ENCODE results near the gene PEDS1.

DNA sequence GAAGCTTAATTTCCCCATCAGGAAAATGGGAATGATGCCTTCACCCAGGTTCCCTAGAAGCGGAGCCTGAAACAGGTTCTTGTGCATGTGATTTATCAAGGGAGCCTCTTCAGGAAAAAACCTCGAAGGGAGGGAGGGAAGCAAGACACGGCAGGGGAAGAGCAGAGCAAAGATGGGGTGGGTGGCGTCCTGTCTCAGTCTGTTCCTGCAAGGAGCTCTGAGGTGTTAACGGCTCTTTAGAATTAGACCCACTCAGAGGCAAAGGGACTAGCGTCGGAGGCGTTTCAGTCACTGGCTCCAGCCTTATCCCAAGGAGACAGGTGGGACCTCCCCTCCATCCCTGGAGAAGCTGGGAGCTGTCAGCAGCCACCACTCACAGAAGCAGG is 25.0 kb downstream of the PEDS1 start:
- TF ChIP-seq REST (IDR thresholded peaks at IDR 0.05; ENCODE audit: borderline replicate concordance) (no peak), MXI1 (conservative IDR thresholded peaks at IDR 0.05; ENCODE audit: poor library complexity, severe bottlenecking) (no peak), POLR2AphosphoS5 (IDR thresholded peaks at IDR 0.05) (no peak), RAD21 (conservative IDR thresholded peaks at IDR 0.05) (no peak), EZH2 (IDR thresholded peaks at IDR 0.05; ENCODE audit: borderline replicate concordance, insufficient read depth, low read length, poor library complexity, severe bottlenecking) (no peak)
- TF ChIP-seq, protein P1, sequence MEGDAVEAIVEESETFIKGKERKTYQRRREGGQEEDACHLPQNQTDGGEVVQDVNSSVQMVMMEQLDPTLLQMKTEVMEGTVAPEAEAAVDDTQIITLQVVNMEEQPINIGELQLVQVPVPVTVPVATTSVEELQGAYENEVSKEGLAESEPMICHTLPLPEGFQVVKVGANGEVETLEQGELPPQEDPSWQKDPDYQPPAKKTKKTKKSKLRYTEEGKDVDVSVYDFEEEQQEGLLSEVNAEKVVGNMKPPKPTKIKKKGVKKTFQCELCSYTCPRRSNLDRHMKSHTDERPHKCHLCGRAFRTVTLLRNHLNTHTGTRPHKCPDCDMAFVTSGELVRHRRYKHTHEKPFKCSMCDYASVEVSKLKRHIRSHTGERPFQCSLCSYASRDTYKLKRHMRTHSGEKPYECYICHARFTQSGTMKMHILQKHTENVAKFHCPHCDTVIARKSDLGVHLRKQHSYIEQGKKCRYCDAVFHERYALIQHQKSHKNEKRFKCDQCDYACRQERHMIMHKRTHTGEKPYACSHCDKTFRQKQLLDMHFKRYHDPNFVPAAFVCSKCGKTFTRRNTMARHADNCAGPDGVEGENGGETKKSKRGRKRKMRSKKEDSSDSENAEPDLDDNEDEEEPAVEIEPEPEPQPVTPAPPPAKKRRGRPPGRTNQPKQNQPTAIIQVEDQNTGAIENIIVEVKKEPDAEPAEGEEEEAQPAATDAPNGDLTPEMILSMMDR (IDR thresholded peaks at IDR 0.05; ENCODE audit: poor library complexity, severe bottlenecking) = no peak
